B cell (primary cell): Measurements from ENCODE around the gene RUFY2.

Experiments
- EZH2 ChIP-seq: IDR thresholded peaks from 2 replicates; pipeline ENCODE4 v1.6.1; 2012; ENCODE audit warnings: borderline replicate concordance, low read depth, mild to moderate bottlenecking, moderate library complexity, low read length; ENCODE audit not compliant: insufficient read depth, poor library complexity, severe bottlenecking
- TF ChIP-seq, protein P1 (sequence below): fragments of 200-600 bp; IDR thresholded peaks from one replicate; pipeline ENCODE4 v1.8.0; 2022; ENCODE audit warnings: antibody characterized with exemption, mild to moderate bottlenecking

DNA sequence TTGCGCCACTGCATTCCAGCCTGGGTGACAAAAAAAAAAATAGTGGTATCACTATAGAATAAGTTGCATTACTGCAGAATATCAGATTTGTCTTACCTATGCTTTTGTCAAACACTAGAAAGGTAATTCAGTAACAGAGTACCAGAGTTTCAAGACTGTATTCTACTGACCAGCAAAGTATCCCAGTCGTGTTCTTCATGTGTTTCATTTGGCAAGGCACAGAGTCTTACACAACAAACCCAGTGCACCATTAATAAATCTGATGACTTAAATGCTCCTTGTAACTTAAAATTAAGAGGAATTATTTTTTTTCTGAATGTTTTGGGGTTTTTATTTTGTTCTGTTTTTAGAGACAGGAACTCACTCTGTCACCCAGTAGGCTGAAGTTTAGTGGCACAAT lies 40.0 kb downstream of the RUFY2 start:
- TF ChIP-seq, protein P1, sequence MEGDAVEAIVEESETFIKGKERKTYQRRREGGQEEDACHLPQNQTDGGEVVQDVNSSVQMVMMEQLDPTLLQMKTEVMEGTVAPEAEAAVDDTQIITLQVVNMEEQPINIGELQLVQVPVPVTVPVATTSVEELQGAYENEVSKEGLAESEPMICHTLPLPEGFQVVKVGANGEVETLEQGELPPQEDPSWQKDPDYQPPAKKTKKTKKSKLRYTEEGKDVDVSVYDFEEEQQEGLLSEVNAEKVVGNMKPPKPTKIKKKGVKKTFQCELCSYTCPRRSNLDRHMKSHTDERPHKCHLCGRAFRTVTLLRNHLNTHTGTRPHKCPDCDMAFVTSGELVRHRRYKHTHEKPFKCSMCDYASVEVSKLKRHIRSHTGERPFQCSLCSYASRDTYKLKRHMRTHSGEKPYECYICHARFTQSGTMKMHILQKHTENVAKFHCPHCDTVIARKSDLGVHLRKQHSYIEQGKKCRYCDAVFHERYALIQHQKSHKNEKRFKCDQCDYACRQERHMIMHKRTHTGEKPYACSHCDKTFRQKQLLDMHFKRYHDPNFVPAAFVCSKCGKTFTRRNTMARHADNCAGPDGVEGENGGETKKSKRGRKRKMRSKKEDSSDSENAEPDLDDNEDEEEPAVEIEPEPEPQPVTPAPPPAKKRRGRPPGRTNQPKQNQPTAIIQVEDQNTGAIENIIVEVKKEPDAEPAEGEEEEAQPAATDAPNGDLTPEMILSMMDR: no peak
- TF ChIP-seq EZH2: no peak
